A549 (cell line): Measurements from ENCODE around the gene PAQR5. TPM values are rescaled to one million over a fixed set of nuclear protein-coding genes. Genes with fewer than 3 reads are reported as not detected.

ENCODE experiments used
- ATAC-seq, 2 experiments: fragments of 200-7000 bp in 1 of 2; fragments of >200 bp in 1 of 2; cut with Nextera tagmentation in 1 of 2; cut with Tn5 transposase in 1 of 2; 3 replicates each; pipeline versions ENCODE4 v1.8.0 to v1.9.1; 2018 to 2020; ENCODE audit warnings: mild to moderate bottlenecking in 1 of 2, moderate library complexity in 1 of 2
- CTCF ChIA-PET: fragments of 300-600 bp; sonication (Branson Sonifier 250); formaldehyde crosslinking; extraction: SDS; loops from one replicate; lab custom pipeline; 2021; ENCODE audit warnings: antibody characterized with exemption, inconsistent platforms; lab: Yijun Ruan, JAX
- POLR2A ChIA-PET: fragments of 350-600 bp; formaldehyde crosslinking; extraction: SDS; loops from one replicate; lab custom pipeline; 2021; ENCODE audit warnings: antibody characterized with exemption, inconsistent platforms; lab: Yijun Ruan, JAX
- DNase-seq, 2 experiments: peaks; one replicate each; pipeline versions ENCODE4 v3.0.0 to v3.0.0-alpha.2; 2011 to 2016; ENCODE audit warnings: low read depth in 1 of 2, low spot score in 1 of 2
- FAIRE-seq: peaks from 2 replicates; lab custom pipeline; 2011; peaks lifted over from hg19 to GRCh38; lab: Jason Lieb, UNC
- H3K27ac ChIP-seq, 2 experiments: fragments of >200 bp; sonication (Bioruptor Twin); formaldehyde crosslinking; 3 replicates each; pipeline ENCODE4 v1.5.1; 2016 to 2017
- H3K4me1 ChIP-seq: fragments of >200 bp; sonication (Bioruptor Twin); formaldehyde crosslinking; 3 replicates; pipeline ENCODE4 v1.6.1; 2016
- H3K4me2 ChIP-seq: fragments of >200 bp; sonication (Bioruptor Twin); formaldehyde crosslinking; 3 replicates; pipeline ENCODE4 v1.6.1; 2016
- H3K4me3 ChIP-seq: fragments of >200 bp; sonication (Bioruptor Twin); formaldehyde crosslinking; 3 replicates; pipeline ENCODE4 v1.5.1; 2016
- H3K9me3 ChIP-seq: fragments of >200 bp; sonication (Bioruptor Twin); formaldehyde crosslinking; 3 replicates; pipeline ENCODE4 v1.6.1; 2016
- BHLHE40 ChIP-seq: IDR thresholded peaks from 2 replicates; pipeline ENCODE4 v1.6.1; 2012; ENCODE audit warnings: low read depth, low read length, inconsistent platforms
- CBX8 ChIP-seq: fragments of 200-600 bp; sonication (generic); IDR thresholded peaks from 2 replicates; pipeline ENCODE4 v1.6.1; 2016
- CHD2 ChIP-seq: fragments of 150-350 bp; IDR thresholded peaks from 2 replicates; pipeline ENCODE4 v1.6.1; 2014; ENCODE audit warnings: low read length; ENCODE audit not compliant: partially characterized antibody
- CHD4 ChIP-seq: fragments of 200-600 bp; sonication (generic); IDR thresholded peaks from 2 replicates; pipeline ENCODE4 v1.6.1; 2016; ENCODE audit warnings: antibody characterized with exemption, mild to moderate bottlenecking, borderline replicate concordance
- EHF ChIP-seq: fragments of 250-450 bp; sonication (Bioruptor Pico); IDR thresholded peaks from 2 replicates; pipeline ENCODE4 v1.5.0; 2020; ENCODE audit warnings: mild to moderate bottlenecking
- EP300 ChIP-seq, 2 experiments: fragments of >200 bp; sonication (Bioruptor Twin); formaldehyde crosslinking; IDR thresholded peaks; 2 replicates in 1 of 2; 3 replicates in 1 of 2; pipeline ENCODE4 v1.6.1; 2016 to 2017
- ESRRA ChIP-seq: fragments of 150-350 bp; IDR thresholded peaks from 2 replicates; pipeline ENCODE4 v1.6.1; 2014; ENCODE audit warnings: mild to moderate bottlenecking, low read length, borderline replicate concordance
- FOSB ChIP-seq: fragments of 250-450 bp; sonication (Bioruptor Pico); IDR thresholded peaks from 2 replicates; pipeline ENCODE4 v1.5.0; 2020; ENCODE audit warnings: mild to moderate bottlenecking, moderate library complexity
- FOXS1 ChIP-seq: fragments of 250-450 bp; sonication (Bioruptor Pico); IDR thresholded peaks from 2 replicates; pipeline ENCODE4 v1.5.0; 2020; ENCODE audit warnings: mild to moderate bottlenecking, moderate library complexity
- HOXB13 ChIP-seq: fragments of 250-450 bp; sonication (Bioruptor Pico); IDR thresholded peaks from 2 replicates; pipeline ENCODE4 v1.5.0; 2020; ENCODE audit warnings: low read depth, mild to moderate bottlenecking, moderate library complexity
- JUN ChIP-seq, 2 experiments: fragments of >200 bp; sonication (Bioruptor Twin); formaldehyde crosslinking; IDR thresholded peaks; 2 replicates in 1 of 2; 3 replicates in 1 of 2; pipeline ENCODE4 v1.6.1; 2016 to 2017
- JUNB ChIP-seq: fragments of >200 bp; sonication (Bioruptor Twin); formaldehyde crosslinking; IDR thresholded peaks from 2 replicates; pipeline ENCODE4 v1.6.1; 2016
- KDM5A ChIP-seq: fragments of 200-600 bp; sonication (generic); IDR thresholded peaks from 2 replicates; pipeline ENCODE4 v1.6.1; 2016; ENCODE audit warnings: antibody characterized with exemption, mild to moderate bottlenecking
- MAZ ChIP-seq: fragments of 150-350 bp; IDR thresholded peaks from 2 replicates; pipeline ENCODE4 v1.6.1; 2014; ENCODE audit warnings: antibody characterized with exemption, low read depth, low read length, borderline replicate concordance
- MYC ChIP-seq: IDR thresholded peaks from 2 replicates; pipeline ENCODE4 v1.6.1; 2012; ENCODE audit warnings: mild to moderate bottlenecking, inconsistent platforms, low read length, improper control_type of control experiment, borderline replicate concordance
- NFE2L2 ChIP-seq: fragments of 150-350 bp; conservative IDR thresholded peaks from 2 replicates; pipeline ENCODE4 v1.6.1; 2014; ENCODE audit warnings: low read length
- NPAS2 ChIP-seq: fragments of 250-450 bp; sonication (Bioruptor Pico); IDR thresholded peaks from 2 replicates; pipeline ENCODE4 v1.8.0; 2022; ENCODE audit warnings: mild to moderate bottlenecking, moderate library complexity, borderline replicate concordance
- SREBF2 ChIP-seq: fragments of 450-650 bp; IDR thresholded peaks from 2 replicates; pipeline ENCODE4 v1.6.1; 2014; ENCODE audit warnings: mild to moderate bottlenecking, moderate library complexity
- ZC3H11A ChIP-seq: fragments of 450-650 bp; IDR thresholded peaks from 2 replicates; pipeline ENCODE4 v1.6.1; 2014; ENCODE audit warnings: antibody characterized with exemption, mild to moderate bottlenecking
- ZFP36 ChIP-seq: fragments of 450-650 bp; IDR thresholded peaks from 2 replicates; pipeline ENCODE4 v1.6.1; 2014; ENCODE audit warnings: borderline replicate concordance; ENCODE audit not compliant: partially characterized antibody
- ZNF302 ChIP-seq: fragments of 250-450 bp; sonication (Bioruptor Pico); IDR thresholded peaks from 2 replicates; pipeline ENCODE4 v1.9.0; 2021; ENCODE audit warnings: inconsistent platforms, mild to moderate bottlenecking, moderate library complexity
- ZSCAN20 ChIP-seq: fragments of 250-450 bp; sonication (Bioruptor Pico); IDR thresholded peaks from 2 replicates; pipeline ENCODE4 v1.8.0; 2022; ENCODE audit warnings: mild to moderate bottlenecking, moderate library complexity
- WGBS: methylation state at CpG from one replicate; pipeline ENCODE4 v1.1.6; 2017; ENCODE audit errors: missing lambda C conversion rate; 5-methylcytosine and 5-hydroxymethylcytosine counted together
- polyA plus RNA-seq, 4 experiments: library from polyadenylated mRNA; depleted of rRNA in 3 of 4; stranded (reverse); fragments of >200 nt; fragmentation: RNase III in 1 of 4; extraction: RNeasy Plus Mini Kit Qiagen cat#74134 plus additional on column Dnase treatment in 1 of 4; gene quantifications; 2 replicates in 3 of 4; 3 replicates in 1 of 4; pipeline ENCODE4 v1.2.3, GENCODE V29; 2011 to 2017
- TF ChIP-seq, protein P1 (sequence below): fragments of 450-650 bp; IDR thresholded peaks from 2 replicates; pipeline ENCODE4 v1.6.1; 2014; ENCODE audit warnings: antibody characterized with exemption
- TF ChIP-seq, protein P2 (sequence below): fragments of 250-450 bp; sonication (Bioruptor Pico); IDR thresholded peaks from 2 replicates; pipeline ENCODE4 v1.5.0; 2020; ENCODE audit warnings: low read depth, mild to moderate bottlenecking, moderate library complexity
- TF ChIP-seq, protein P3 (sequence below): fragments of 150-350 bp; IDR thresholded peaks from 2 replicates; pipeline ENCODE4 v1.6.1; 2014; ENCODE audit warnings: low read depth, mild to moderate bottlenecking, low read length
- TF ChIP-seq, protein P4 (sequence below): fragments of >200 bp; sonication (Bioruptor Twin); formaldehyde crosslinking; IDR thresholded peaks from 3 replicates; pipeline ENCODE4 v1.5.1; 2016
- TF ChIP-seq, protein P5 (sequence below): fragments of 250-450 bp; sonication (Bioruptor Pico); IDR thresholded peaks from 2 replicates; pipeline ENCODE4 v1.5.0; 2021; ENCODE audit warnings: mild to moderate bottlenecking, moderate library complexity, borderline replicate concordance

Gene PAQR5
- polyA plus RNA-seq, 2 of the 4 experiments (the other 2 are of a cell fraction) = 104 to 114 TPM

DNA sequence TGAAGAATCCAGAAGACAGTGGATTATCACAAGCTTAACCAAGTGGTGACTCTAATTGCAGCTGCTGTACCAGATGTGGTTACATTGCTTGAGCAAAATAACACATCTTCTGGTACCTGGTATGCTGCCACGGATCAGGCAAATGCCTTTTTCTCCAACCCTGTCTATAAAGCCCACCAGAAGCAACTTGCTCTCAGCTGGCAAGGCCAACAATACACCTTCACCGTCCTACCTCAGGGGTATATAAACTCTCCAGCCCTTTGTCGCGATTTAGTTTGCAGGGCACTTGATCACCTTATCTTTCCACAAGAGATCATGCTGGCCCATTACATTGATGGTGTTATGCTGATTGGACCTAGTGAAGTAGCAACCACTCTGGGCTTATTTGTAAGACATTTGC, 52.6 kb downstream of the PAQR5 start:
- POLR2A ChIA-PET = no interaction called here
- ATAC-seq (no peak), FAIRE-seq (peak; percentile 56)

DNA sequence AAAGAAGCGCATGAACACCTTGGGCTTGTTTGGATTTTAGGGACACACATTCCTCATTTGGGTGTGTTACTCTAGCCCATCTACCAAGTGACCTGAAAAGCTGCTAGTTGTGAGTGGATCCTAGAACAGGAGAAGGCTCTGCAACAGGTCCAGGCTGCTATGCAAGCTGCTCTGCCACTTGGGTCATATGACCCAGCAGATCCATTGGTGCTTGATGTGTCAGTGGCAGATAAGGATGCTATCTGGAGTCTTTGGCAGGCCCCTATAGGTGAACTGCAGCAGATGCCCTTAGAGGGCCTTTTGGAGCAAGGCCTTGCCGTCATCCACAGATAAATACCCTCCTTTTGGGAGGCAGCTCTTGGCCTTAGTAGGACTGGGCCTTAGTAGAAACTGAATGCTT, 53.2 kb downstream of the PAQR5 start:
- no peaks in the 10 kb centered on the region for H3K4me1 ChIP-seq
- no peak overlapping the region for H3K27ac ChIP-seq
- no peak for ATAC-seq
- no peak for DNase-seq
- CTCF ChIA-PET = interaction anchor here (0.7 kb wide), 1 partner anchor 43 kb away, joined by 3 read pairs; no protein-coding TSS in a partner anchor
- WGBS = 96% methylated on average over 2 of the region's 2 CpGs
- H3K4me2 ChIP-seq = no peak overlapping the region
- no peak for TF ChIP-seq MYC
- TF ChIP-seq ZSCAN20 (CRISPR knock-in tag) = no peak
- TF ChIP-seq ESRRA = no peak
- no peak for TF ChIP-seq EHF (CRISPR knock-in tag)
- TF ChIP-seq JUN (IDR thresholded peaks at IDR 0.05) = no peak
- TF ChIP-seq, protein P1, sequence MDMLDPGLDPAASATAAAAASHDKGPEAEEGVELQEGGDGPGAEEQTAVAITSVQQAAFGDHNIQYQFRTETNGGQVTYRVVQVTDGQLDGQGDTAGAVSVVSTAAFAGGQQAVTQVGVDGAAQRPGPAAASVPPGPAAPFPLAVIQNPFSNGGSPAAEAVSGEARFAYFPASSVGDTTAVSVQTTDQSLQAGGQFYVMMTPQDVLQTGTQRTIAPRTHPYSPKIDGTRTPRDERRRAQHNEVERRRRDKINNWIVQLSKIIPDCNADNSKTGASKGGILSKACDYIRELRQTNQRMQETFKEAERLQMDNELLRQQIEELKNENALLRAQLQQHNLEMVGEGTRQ = no peak
- no peak for TF ChIP-seq ZFP36
- TF ChIP-seq, protein P2, sequence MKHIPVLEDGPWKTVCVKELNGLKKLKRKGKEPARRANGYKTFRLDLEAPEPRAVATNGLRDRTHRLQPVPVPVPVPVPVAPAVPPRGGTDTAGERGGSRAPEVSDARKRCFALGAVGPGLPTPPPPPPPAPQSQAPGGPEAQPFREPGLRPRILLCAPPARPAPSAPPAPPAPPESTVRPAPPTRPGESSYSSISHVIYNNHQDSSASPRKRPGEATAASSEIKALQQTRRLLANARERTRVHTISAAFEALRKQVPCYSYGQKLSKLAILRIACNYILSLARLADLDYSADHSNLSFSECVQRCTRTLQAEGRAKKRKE (CRISPR knock-in tag) = no peak
- no peak for TF ChIP-seq HOXB13 (CRISPR knock-in tag)
- TF ChIP-seq FOXS1 (CRISPR knock-in tag) = no peak
- no peak for TF ChIP-seq CHD2
- TF ChIP-seq CHD4 = no peak
- no peak for TF ChIP-seq MAZ
- TF ChIP-seq CBX8 = no peak
- TF ChIP-seq BHLHE40 = no peak
- TF ChIP-seq, protein P3, sequence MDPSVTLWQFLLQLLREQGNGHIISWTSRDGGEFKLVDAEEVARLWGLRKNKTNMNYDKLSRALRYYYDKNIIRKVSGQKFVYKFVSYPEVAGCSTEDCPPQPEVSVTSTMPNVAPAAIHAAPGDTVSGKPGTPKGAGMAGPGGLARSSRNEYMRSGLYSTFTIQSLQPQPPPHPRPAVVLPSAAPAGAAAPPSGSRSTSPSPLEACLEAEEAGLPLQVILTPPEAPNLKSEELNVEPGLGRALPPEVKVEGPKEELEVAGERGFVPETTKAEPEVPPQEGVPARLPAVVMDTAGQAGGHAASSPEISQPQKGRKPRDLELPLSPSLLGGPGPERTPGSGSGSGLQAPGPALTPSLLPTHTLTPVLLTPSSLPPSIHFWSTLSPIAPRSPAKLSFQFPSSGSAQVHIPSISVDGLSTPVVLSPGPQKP = no peak
- no peak for TF ChIP-seq KDM5A
- no peak for TF ChIP-seq SREBF2
- no peak for TF ChIP-seq ZC3H11A
- FAIRE-seq = no peak
- POLR2A ChIA-PET = no interaction called here
- no peaks in the 10 kb centered on the region for H3K9me3 ChIP-seq
- H3K4me3 ChIP-seq = no peak overlapping the region

More for the DNA sequence above, 52.6 kb downstream of the PAQR5 start:
- Histone ChIP-seq H3K4me1 (peaks cover 1% of the 10 kb centered on the region; the same call in 2 of the 3 replicates), H3K27ac (no peak overlapping the region)
- CTCF ChIA-PET = no interaction called here
- TF ChIP-seq FOSB (CRISPR knock-in tag) (no peak), NFE2L2 (no peak), ZNF302 (no peak), MYC (no peak), JUNB (no peak), EP300 (IDR thresholded peaks at IDR 0.05) (no peak), NPAS2 (CRISPR knock-in tag) (no peak)
- TF ChIP-seq, protein P4, sequence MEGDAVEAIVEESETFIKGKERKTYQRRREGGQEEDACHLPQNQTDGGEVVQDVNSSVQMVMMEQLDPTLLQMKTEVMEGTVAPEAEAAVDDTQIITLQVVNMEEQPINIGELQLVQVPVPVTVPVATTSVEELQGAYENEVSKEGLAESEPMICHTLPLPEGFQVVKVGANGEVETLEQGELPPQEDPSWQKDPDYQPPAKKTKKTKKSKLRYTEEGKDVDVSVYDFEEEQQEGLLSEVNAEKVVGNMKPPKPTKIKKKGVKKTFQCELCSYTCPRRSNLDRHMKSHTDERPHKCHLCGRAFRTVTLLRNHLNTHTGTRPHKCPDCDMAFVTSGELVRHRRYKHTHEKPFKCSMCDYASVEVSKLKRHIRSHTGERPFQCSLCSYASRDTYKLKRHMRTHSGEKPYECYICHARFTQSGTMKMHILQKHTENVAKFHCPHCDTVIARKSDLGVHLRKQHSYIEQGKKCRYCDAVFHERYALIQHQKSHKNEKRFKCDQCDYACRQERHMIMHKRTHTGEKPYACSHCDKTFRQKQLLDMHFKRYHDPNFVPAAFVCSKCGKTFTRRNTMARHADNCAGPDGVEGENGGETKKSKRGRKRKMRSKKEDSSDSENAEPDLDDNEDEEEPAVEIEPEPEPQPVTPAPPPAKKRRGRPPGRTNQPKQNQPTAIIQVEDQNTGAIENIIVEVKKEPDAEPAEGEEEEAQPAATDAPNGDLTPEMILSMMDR = no peak
- TF ChIP-seq, protein P5, sequence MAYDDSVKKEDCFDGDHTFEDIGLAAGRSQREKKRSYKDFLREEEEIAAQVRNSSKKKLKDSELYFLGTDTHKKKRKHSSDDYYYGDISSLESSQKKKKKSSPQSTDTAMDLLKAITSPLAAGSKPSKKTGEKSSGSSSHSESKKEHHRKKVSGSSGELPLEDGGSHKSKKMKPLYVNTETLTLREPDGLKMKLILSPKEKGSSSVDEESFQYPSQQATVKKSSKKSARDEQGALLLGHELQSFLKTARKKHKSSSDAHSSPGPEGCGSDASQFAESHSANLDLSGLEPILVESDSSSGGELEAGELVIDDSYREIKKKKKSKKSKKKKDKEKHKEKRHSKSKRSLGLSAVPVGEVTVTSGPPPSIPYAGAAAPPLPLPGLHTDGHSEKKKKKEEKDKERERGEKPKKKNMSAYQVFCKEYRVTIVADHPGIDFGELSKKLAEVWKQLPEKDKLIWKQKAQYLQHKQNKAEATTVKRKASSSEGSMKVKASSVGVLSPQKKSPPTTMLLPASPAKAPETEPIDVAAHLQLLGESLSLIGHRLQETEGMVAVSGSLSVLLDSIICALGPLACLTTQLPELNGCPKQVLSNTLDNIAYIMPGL = no peak
- TF ChIP-seq, protein P1 = no peak
- TF ChIP-seq, all 56 proteins: peak for 0
- Histone ChIP-seq H3K4me2 (no peak overlapping the region), H3K9me3 (no peaks in the 10 kb centered on the region), H3K4me3 (no peak overlapping the region)
- no peak for DNase-seq
- WGBS = 94% methylated on average over 4 of the region's 4 CpGs
